GM12878 (cell line): ENCODE measurements around the gene TFDP1. TPM values are rescaled to one million over a fixed set of nuclear protein-coding genes. Genes with fewer than 3 reads are reported as not detected.

Source experiments
- ATAC-seq: fragments of 200-7000 bp; cut with Tn5 transposase; 3 replicates; pipeline ENCODE4 v1.9.1; 2020; ENCODE audit warnings: mild to moderate bottlenecking, moderate library complexity
- BruUV-seq: library from RNA; stranded (reverse); fragments of 400-500 nt; replicated peaks from 2 replicates; lab custom pipeline; 2021; lab: Mats Ljungman, UMichigan
- CTCF ChIA-PET: fragments of 300-600 bp; sonication (Branson Sonifier 250); formaldehyde crosslinking; extraction: SDS; loops from one replicate; lab custom pipeline; 2021; ENCODE audit warnings: inconsistent platforms; lab: Yijun Ruan, JAX
- POLR2A ChIA-PET: fragments of 350-600 bp; formaldehyde crosslinking; extraction: SDS; loops from one replicate; lab custom pipeline; 2021; ENCODE audit warnings: inconsistent platforms; lab: Charles Lee
- RAD21 ChIA-PET: fragments of 300-600 bp; sonication (Branson Sonifier 250); formaldehyde crosslinking; loops from one replicate; lab custom pipeline; 2023; ENCODE audit warnings: antibody characterized with exemption; ENCODE audit not compliant: unreplicated experiment; lab: Charles Lee
- SMC1A ChIA-PET: fragments of 300-600 bp; sonication (Branson Sonifier 250); formaldehyde crosslinking; loops from one replicate; lab custom pipeline; 2023; ENCODE audit not compliant: unreplicated experiment, uncharacterized antibody; lab: Charles Lee
- DNase-seq: peaks from one replicate; pipeline ENCODE4 v3.0.0-alpha.2; 2011; ENCODE audit warnings: low read depth, low spot score
- FAIRE-seq: peaks from 3 replicates; lab custom pipeline; 2011; peaks lifted over from hg19 to GRCh38; lab: Jason Lieb, UNC
- H2AFZ ChIP-seq: 2 replicates; pipeline ENCODE4 v1.6.0; 2011; ENCODE audit warnings: low read depth, low read length, control low read depth; ENCODE audit not compliant: control insufficient read depth
- H3K27ac ChIP-seq: 2 replicates; pipeline ENCODE4 v1.5.1; 2011; ENCODE audit warnings: control low read depth; ENCODE audit not compliant: control insufficient read depth, insufficient read depth
- H3K27me3 ChIP-seq, 2 experiments: replicated peaks in 1 of 2; 2 replicates each; pipeline versions ENCODE4 v1.6.0 to v1.6.1; 2011; ENCODE audit warnings: low read length in 1 of 2; ENCODE audit not compliant: control insufficient read depth in 2 of 2, insufficient read depth in 2 of 2
- H3K36me3 ChIP-seq, 2 experiments: 2 replicates each; pipeline ENCODE4 v1.5.1; 2011; ENCODE audit warnings: low read length in 1 of 2; ENCODE audit not compliant: control insufficient read depth in 2 of 2, insufficient read depth in 2 of 2
- H3K4me1 ChIP-seq: 2 replicates; pipeline ENCODE4 v1.6.1; 2011; ENCODE audit warnings: mild to moderate bottlenecking, low read length, moderate library complexity, mixed read lengths; ENCODE audit not compliant: control insufficient read depth, insufficient read depth
- H3K4me2 ChIP-seq: 2 replicates; pipeline ENCODE4 v1.6.0; 2011; ENCODE audit warnings: control low read depth; ENCODE audit not compliant: control insufficient read depth, insufficient read depth
- H3K4me3 ChIP-seq: fragments of 200-600 bp; sonication (generic); 2 replicates; pipeline ENCODE4 v1.5.1; 2016
- H3K79me2 ChIP-seq: 2 replicates; pipeline ENCODE4 v1.6.0; 2011; ENCODE audit warnings: low read length; ENCODE audit not compliant: control insufficient read depth, insufficient read depth
- H3K9ac ChIP-seq: 2 replicates; pipeline ENCODE4 v1.8.0; 2011; ENCODE audit warnings: low read length, control low read depth, mixed read lengths; ENCODE audit not compliant: control insufficient read depth, insufficient read depth
- H3K9me3 ChIP-seq: replicated peaks from 3 replicates; pipeline ENCODE4 v1.5.1; 2011; ENCODE audit warnings: mild to moderate bottlenecking, low read length; ENCODE audit not compliant: control insufficient read depth, insufficient read depth
- H4K20me1 ChIP-seq: 2 replicates; pipeline ENCODE4 v1.6.0; 2011; ENCODE audit not compliant: control insufficient read depth, insufficient read depth
- CREB1 ChIP-seq: IDR thresholded peaks from 2 replicates; pipeline ENCODE4 v1.6.1; 2012; ENCODE audit warnings: low read depth, mild to moderate bottlenecking, inconsistent platforms
- DPF2 ChIP-seq: fragments of 450-650 bp; IDR thresholded peaks from 2 replicates; pipeline ENCODE4 v1.6.1; 2017; ENCODE audit warnings: mild to moderate bottlenecking
- KDM1A ChIP-seq: fragments of 200-600 bp; sonication (generic); IDR thresholded peaks from 2 replicates; pipeline ENCODE4 v1.6.1; 2016; ENCODE audit warnings: borderline replicate concordance
- POLR2A ChIP-seq: IDR thresholded peaks from 2 replicates; pipeline ENCODE4 v1.6.1; 2011; ENCODE audit warnings: low read depth, mild to moderate bottlenecking, low read length
- RCOR1 ChIP-seq: conservative IDR thresholded peaks from 2 replicates; pipeline ENCODE4 v1.6.1; 2012; ENCODE audit warnings: low read depth, low read length, improper control_type of control experiment
- TCF12 ChIP-seq: IDR thresholded peaks from 2 replicates; pipeline ENCODE4 v1.6.1; 2011; ENCODE audit warnings: low read depth, mild to moderate bottlenecking, low read length
- TCF7 ChIP-seq: IDR thresholded peaks from 2 replicates; pipeline ENCODE4 v1.6.1; 2014; ENCODE audit warnings: antibody characterized with exemption, borderline replicate concordance
- ZNF207 ChIP-seq: fragments of 450-650 bp; IDR thresholded peaks from 2 replicates; pipeline ENCODE4 v1.6.1; 2014; ENCODE audit warnings: antibody characterized with exemption, mild to moderate bottlenecking, borderline replicate concordance
- ZNF217 ChIP-seq: fragments of 450-650 bp; IDR thresholded peaks from 2 replicates; pipeline ENCODE4 v1.6.1; 2017; ENCODE audit warnings: antibody characterized with exemption, mild to moderate bottlenecking
- WGBS: methylation state at CpG from one replicate; pipeline ENCODE4 v1.1.6; 2016; ENCODE audit warnings: low lambda C conversion rate; ENCODE audit not compliant: insufficient replicate concordance, insufficient coverage; ENCODE audit errors: missing lambda C conversion rate; 5-methylcytosine and 5-hydroxymethylcytosine counted together
- in situ Hi-C: fragments of 300-500 bp; cut with MboI; formaldehyde crosslinking; loops from 9 replicates; pipeline ENCODE4 v1.14.3; 2018; ENCODE audit warnings: mixed read lengths
- intact Hi-C: fragments of 100-400 bp; cut with micrococcal nuclease; formaldehyde crosslinking; loops from one replicate; pipeline ENCODE4 v1.14.2; 2022; ENCODE audit not compliant: unreplicated experiment
- polyA plus RNA-seq, 11 experiments: library from polyadenylated mRNA; depleted of rRNA in 4 of 11; unstranded in 6 of 11; stranded (reverse) in 5 of 11; fragments of >200 nt; fragmentation: Nextera tagmentation in 4 of 11; fragmentation: Illumina TruSeq in 1 of 11; extraction: Ambion mirVana in 4 of 11; extraction: Trizol in 1 of 11; gene quantifications; 1 replicate in 1 of 11; 2 replicates in 10 of 11; pipeline versions ENCODE4 v1.2.1 to v1.2.3, GENCODE V29; 2011 to 2016; ENCODE audit warnings: inconsistent platforms in 2 of 11, missing spikeins in 2 of 11, low read depth in 1 of 11
- total RNA-seq, 4 experiments: library from RNA; depleted of rRNA in 3 of 4; stranded (reverse); fragments of >200 nt in 3 of 4; fragmentation: Illumina TruSeq in 1 of 4; extraction: Trizol in 1 of 4; gene quantifications; 2 replicates each; pipeline versions ENCODE4 v1.2.1 to v1.2.3, GENCODE V29; 2013 to 2021
- TF ChIP-seq, protein P1 (sequence below): IDR thresholded peaks from 2 replicates; pipeline ENCODE4 v1.6.1; 2012; ENCODE audit warnings: low read length, inconsistent platforms
- TF ChIP-seq, protein P2 (sequence below): IDR thresholded peaks from 2 replicates; pipeline ENCODE4 v1.6.1; 2011; ENCODE audit warnings: borderline replicate concordance, low read depth, mild to moderate bottlenecking, moderate library complexity, mixed read lengths, low read length; ENCODE audit not compliant: insufficient read depth; ENCODE audit errors: extremely low read length

The TFDP1 gene
- total and polyA plus RNA-seq, 10 of the 15 experiments (the other 5 are each of a cell fraction or from before 2014, with no cell fraction given): 37.7 to 254 (median 119) TPM

DNA sequence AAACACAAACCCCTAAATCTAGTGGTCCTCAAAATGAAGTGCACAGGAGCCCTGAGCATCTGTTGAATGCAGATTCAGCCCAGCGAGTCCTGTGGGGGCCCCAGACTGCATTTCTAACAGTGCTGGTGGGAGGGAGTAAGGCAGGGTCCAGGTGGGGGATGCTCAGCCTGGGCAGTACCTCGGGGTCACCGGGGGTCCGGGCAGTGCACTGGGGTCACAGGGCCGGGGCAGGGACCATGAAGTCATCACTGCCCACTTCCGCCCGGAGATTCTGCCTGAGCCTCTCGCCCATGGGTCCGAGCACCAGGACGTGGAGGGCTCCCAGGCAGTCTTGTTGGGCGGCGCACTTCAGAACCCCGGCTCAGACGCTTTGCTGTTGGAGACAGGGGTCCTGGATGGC lies 74.3 kb downstream of the TFDP1 start:
- no peak for ATAC-seq
- Histone ChIP-seq H3K27me3 (no peaks in the 10 kb centered on the region), H3K4me1 (no peaks in the 10 kb centered on the region), H3K4me2 (no peak overlapping the region), H3K27ac (no peak overlapping the region), H2AFZ (no peak overlapping the region), H3K9ac (no peak overlapping the region), H3K79me2 (no peaks in the 10 kb centered on the region), H3K36me3 (no peaks in the 10 kb centered on the region), H4K20me1 (no peaks in the 10 kb centered on the region), H3K4me3 (no peak overlapping the region), H3K9me3 (no peaks in the 10 kb centered on the region)
- no peak for FAIRE-seq
- 56% methylated on average over 11 of the region's 14 CpGs for WGBS
- ChIA-PET SMC1A (no interaction called here), CTCF (no interaction called here), POLR2A (no interaction called here), RAD21 (no interaction called here)
- in situ Hi-C loops: no loop called here
- TF ChIP-seq TCF12 (no peak), RCOR1 (no peak), DPF2 (no peak), TCF7 (no peak), CREB1 (no peak), ZNF217 (no peak), POLR2A (no peak), KDM1A (no peak), ZNF207 (no peak)
- TF ChIP-seq, protein P1, sequence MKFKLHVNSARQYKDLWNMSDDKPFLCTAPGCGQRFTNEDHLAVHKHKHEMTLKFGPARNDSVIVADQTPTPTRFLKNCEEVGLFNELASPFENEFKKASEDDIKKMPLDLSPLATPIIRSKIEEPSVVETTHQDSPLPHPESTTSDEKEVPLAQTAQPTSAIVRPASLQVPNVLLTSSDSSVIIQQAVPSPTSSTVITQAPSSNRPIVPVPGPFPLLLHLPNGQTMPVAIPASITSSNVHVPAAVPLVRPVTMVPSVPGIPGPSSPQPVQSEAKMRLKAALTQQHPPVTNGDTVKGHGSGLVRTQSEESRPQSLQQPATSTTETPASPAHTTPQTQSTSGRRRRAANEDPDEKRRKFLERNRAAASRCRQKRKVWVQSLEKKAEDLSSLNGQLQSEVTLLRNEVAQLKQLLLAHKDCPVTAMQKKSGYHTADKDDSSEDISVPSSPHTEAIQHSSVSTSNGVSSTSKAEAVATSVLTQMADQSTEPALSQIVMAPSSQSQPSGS: no peak
- TF ChIP-seq, protein P2, sequence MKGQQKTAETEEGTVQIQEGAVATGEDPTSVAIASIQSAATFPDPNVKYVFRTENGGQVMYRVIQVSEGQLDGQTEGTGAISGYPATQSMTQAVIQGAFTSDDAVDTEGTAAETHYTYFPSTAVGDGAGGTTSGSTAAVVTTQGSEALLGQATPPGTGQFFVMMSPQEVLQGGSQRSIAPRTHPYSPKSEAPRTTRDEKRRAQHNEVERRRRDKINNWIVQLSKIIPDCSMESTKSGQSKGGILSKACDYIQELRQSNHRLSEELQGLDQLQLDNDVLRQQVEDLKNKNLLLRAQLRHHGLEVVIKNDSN: no peak
- no peak for DNase-seq
- intact Hi-C loops: no loop called here
- no TSS peak for BruUV-seq
